Measurements from ENCODE around the gene EMP1. TPM values are rescaled to one million over a fixed set of nuclear protein-coding genes. Genes with fewer than 3 reads are reported as not detected.

EMP1 gene
- total and polyA plus RNA-seq, 2 of the 8 experiments (the other 6 are each of a cell fraction or from before 2014, with no cell fraction given) = 0.17 to 0.65 TPM

GRCh38 chr12:13223941-13224340 is 27.4 kb downstream of the EMP1 start:
- no peak overlapping the region for H3K56ac ChIP-seq (replicated peaks; ENCODE audit: insufficient read length, low read depth, low read length)
- H2BK15ac ChIP-seq (ENCODE audit: low read length) = no peak overlapping the region
- ChIA-PET POLR2A (ENCODE audit: partially characterized antibody) (no interaction called here), CTCF (ENCODE audit: partially characterized antibody) (interaction anchor here (0.8 to 4.8 kb wide), 7 partner anchors 9 to 238 kb away, joined by 3 to 35 read pairs (median 4); no protein-coding TSS in a partner anchor)
- H3K36me3 ChIP-seq (ENCODE audit: control insufficient read depth in 2 of 4, insufficient read depth in 4 of 4, low read length in 3 of 4) = no peaks in the 10 kb centered on the region
- H3K9ac ChIP-seq (replicated peaks in 1 of 4; ENCODE audit: extremely low read depth in 1 of 4, low read depth in 3 of 4, low read length in 3 of 4) = no peak overlapping the region
- no peaks in the 10 kb centered on the region for H3K4me1 ChIP-seq (replicated peaks in 1 of 4; ENCODE audit: control insufficient read depth in 3 of 4, insufficient read depth in 4 of 4, low read length in 3 of 4)
- H2AK5ac ChIP-seq (ENCODE audit: low read depth, low read length) = no peak overlapping the region
- no peak for DNase-seq (ENCODE audit: low read depth in 1 of 2, low spot score in 2 of 2)
- H3K79me2 ChIP-seq (ENCODE audit: control insufficient read depth in 1 of 2, insufficient read depth in 2 of 2, low read length in 2 of 2) = no peaks in the 10 kb centered on the region
- no peaks in the 10 kb centered on the region for H4K20me1 ChIP-seq (replicated peaks in 1 of 2; ENCODE audit: control insufficient read depth in 1 of 2, insufficient read depth in 2 of 2, low read length in 2 of 2)
- H4K5ac ChIP-seq (ENCODE audit: insufficient read length, low read depth, low read length) = no peak overlapping the region
- no peaks in the 10 kb centered on the region for H3K79me1 ChIP-seq (ENCODE audit: low read depth, low read length)
- no peak overlapping the region for H2BK120ac ChIP-seq (replicated peaks; ENCODE audit: low read depth, low read length)
- H3K23me2 ChIP-seq (ENCODE audit: low read depth, low read length) = no peaks in the 10 kb centered on the region
- no peak overlapping the region for H2BK5ac ChIP-seq (ENCODE audit: low read depth, low read length)
- TF ChIP-seq PHF8 (conservative IDR thresholded peaks at IDR 0.05; ENCODE audit: low read depth, low read length) (no peak), KDM1A (IDR thresholded peaks at IDR 0.05; ENCODE audit: borderline replicate concordance, low read length) (no peak), MAFK (IDR thresholded peaks at IDR 0.05; ENCODE audit: low read depth, low read length) (no peak), RBBP5 (IDR thresholded peaks at IDR 0.05; ENCODE audit: borderline replicate concordance, low read depth, low read length) (no peak), KDM4A (IDR thresholded peaks at IDR 0.05; ENCODE audit: low read depth, low read length, severe bottlenecking) (no peak), SIN3A (conservative IDR thresholded peaks at IDR 0.05 in 1 of 2, IDR thresholded peaks at IDR 0.05 in 1 of 2; ENCODE audit: low read depth in 1 of 2, low read length in 2 of 2) (no peak), ZNF274 (IDR thresholded peaks at IDR 0.05; ENCODE audit: borderline replicate concordance, extremely low read depth, low read length) (no peak)
- TF ChIP-seq, protein P1, sequence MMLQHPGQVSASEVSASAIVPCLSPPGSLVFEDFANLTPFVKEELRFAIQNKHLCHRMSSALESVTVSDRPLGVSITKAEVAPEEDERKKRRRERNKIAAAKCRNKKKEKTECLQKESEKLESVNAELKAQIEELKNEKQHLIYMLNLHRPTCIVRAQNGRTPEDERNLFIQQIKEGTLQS (IDR thresholded peaks at IDR 0.05; ENCODE audit: insufficient read depth, low read depth, low read length) = no peak
- TF ChIP-seq, protein P2, sequence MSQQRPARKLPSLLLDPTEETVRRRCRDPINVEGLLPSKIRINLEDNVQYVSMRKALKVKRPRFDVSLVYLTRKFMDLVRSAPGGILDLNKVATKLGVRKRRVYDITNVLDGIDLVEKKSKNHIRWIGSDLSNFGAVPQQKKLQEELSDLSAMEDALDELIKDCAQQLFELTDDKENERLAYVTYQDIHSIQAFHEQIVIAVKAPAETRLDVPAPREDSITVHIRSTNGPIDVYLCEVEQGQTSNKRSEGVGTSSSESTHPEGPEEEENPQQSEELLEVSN (IDR thresholded peaks at IDR 0.05) = no peak
- no peak for FAIRE-seq
- no peak overlapping the region for H3K27ac ChIP-seq (ENCODE audit: low read depth, low read length)
- H4K91ac ChIP-seq (replicated peaks; ENCODE audit: insufficient read length, low read length) = no peak overlapping the region
- no peak overlapping the region for H4K8ac ChIP-seq (ENCODE audit: extremely low read depth, insufficient read depth, low read length)
- no peak overlapping the region for H3K23ac ChIP-seq (ENCODE audit: insufficient read length)
- no peak overlapping the region for H2AFZ ChIP-seq (ENCODE audit: low read length)
- no peaks in the 10 kb centered on the region for H3K27me3 ChIP-seq (replicated peaks in 1 of 4; ENCODE audit: control insufficient read depth in 3 of 4, extremely low read depth in 1 of 4, insufficient read depth in 3 of 4, low read length in 3 of 4)
- H2BK12ac ChIP-seq (ENCODE audit: low read depth, low read length) = no peak overlapping the region
- H3K18ac ChIP-seq (ENCODE audit: extremely low read depth, low read length) = no peak overlapping the region
- no peak overlapping the region for H3K4ac ChIP-seq (replicated peaks; ENCODE audit: insufficient read length, low read depth, low read length)
- WGBS, 2 experiments (ENCODE audit: extremely low coverage in 1 of 2, insufficient coverage in 1 of 2, insufficient read length in 1 of 2, insufficient replicate concordance in 2 of 2, low coverage in 1 of 2, low lambda C conversion rate in 2 of 2, missing lambda C conversion rate in 1 of 2) = 59% methylated on average over 3 of the region's 3 CpGs; no CpG with 5 or more reads in 1 of the 2 experiments
- no peak overlapping the region for H2BK20ac ChIP-seq (ENCODE audit: low read length)
- H3K9me3 ChIP-seq (ENCODE audit: insufficient read depth in 2 of 2, low read depth in 1 of 2, low read length in 1 of 2) = peaks cover 5 to 6% of the 10 kb centered on the region in 2 experiments; a peak in 1 of 4 replicates
- H3K14ac ChIP-seq (ENCODE audit: insufficient read length) = no peak overlapping the region
- H3K4me2 ChIP-seq (ENCODE audit: insufficient read depth in 1 of 2, low read depth in 2 of 2, low read length in 2 of 2) = no peak overlapping the region
- H3K4me3 ChIP-seq (ENCODE audit: extremely low read depth in 1 of 4, insufficient read depth in 2 of 4, low read depth in 3 of 4, low read length in 4 of 4) = no peak overlapping the region

Data from H1 (cell line).